ENCODE data around the gene GLRX2.

GLRX2 gene

DNA sequence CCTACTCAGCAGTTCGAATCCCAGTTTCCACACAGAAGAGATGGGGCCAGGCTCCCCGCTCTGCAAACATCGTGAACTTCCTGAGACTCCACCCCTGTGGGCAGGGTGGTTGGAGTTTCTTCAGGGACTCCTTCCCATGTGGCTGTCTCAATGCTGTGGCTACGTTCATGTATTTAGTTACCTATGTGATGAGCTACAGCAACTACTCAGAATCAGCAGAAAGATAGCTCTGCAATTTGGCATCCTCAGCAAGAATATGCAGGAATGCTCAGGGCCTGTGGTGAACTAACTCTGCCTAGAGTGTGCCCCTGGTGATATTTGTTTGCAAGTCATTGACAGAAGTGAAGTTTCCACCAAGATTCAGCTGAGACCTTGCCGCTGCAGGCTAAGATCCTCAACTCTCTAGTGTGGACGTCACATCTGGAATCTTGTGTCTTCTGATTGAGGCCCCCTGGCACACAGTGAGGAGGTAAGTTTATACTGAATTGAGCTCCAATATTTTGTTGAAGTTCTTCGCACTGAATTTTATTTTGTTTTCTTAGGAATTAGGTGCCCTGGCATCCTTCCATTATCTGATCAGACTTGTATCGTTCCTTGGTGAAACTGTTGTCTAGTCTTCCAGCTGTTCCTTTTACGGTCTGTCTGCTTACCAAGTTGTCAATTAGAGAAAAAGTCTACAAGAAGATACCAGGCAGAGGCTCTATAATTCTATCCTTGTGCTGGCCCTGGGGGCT is 8.2 kb upstream of the GLRX2 start:
- no peak for DNase-seq (ENCODE audit: low spot score)

DNA sequence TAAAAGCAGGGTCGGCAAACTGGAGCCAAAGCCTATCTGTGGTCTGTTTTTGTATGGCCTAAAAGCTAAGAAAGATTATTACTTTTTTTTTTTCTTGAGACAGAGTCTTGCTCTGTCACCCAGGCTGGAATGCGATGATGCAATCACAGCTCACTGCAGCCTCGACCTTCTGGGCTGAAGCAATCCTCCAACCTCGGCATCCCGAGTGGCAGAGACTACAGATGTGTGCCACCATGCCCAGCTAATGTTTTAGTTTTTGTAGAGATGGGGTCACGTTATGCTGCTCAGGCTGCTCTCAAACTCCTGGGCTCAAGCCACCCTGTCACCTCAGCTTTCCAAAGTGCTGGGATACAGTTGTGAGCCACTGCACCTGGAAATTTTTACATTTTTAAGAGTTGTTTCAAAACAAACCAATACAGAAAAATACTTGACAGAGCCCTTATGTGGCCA is 6.5 kb upstream of the GLRX2 start:
- peak; percentile 14 for DNase-seq (ENCODE audit: low spot score)

DNA sequence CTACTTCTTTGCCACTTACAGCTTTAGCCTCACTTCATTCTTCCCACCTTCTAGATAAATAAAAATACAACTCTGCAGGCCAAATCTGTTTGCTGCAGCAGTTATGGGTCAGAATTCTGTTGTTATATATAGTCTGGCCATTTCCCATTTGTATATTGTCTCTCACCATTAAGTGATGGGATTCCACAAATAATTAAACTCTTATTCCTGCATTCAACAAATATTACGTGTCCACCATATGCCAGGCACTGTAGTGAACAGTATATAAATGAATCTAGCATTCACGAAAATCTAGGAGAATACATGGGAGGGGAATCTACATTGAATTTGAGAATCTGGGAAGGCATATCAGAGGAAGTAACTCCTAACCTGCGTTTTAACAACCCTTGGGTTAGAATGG is 5.7 kb upstream of the GLRX2 start:
- DNase-seq (ENCODE audit: low spot score): no peak

DNA sequence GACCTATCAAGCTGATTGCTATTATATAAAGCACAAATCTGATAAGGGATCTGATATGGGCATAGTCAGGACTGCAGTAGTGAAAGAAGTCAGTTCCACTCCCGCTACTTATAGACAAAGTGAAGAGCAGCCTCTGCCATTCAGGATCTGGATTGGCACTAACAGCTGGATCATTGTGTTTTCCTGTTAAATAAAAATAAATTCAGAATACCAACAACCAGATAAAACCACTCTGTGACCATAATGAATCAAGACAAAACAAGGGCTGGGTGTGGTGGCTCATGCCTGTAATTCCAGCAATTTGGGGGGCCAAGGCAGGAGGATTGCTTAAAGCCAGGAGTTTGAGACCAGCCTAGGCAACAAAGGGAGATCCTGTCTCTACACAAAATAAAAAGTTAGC is 5.0 kb upstream of the GLRX2 start:
- no peak for DNase-seq (ENCODE audit: low spot score)

DNA sequence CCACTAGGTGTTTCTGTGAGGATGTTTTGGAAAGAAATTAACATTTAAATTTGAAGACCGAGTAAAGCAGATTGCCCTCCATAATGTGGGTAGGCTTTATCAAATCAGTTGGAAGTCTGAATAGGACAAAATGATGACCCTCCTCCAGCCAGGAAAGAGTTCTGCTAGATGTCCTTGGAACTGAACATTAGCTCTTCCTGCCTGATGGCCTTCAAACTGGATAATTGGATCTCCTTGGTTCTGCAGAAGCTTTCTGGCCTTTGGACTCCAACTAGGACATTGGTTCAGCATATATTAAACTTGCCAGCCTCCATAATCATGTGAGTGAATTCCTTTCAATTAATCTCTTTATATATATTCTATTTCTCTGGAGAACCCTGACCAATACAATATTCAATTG is 4.4 kb upstream of the GLRX2 start:
- DNase-seq (ENCODE audit: low spot score): no peak

DNA sequence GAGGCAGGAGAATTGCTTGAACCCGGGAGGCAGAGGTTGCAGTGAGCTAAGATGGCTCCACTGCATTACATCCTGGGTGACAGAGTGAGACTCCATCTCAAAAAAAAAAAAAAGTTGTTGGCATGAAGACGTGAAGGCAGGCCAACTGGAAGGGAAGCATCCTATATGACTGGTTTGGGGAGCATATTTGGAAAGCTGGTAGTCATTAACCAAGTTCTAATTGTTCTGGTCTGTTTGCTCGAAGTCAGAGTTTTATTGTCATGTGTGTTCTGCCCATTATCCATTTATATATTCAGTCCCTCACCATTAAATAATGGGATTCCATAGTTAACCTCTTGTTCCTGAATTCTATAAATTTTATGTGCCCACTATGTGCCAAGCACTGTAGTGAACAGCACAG is 3.3 kb upstream of the GLRX2 start:
- no peak for DNase-seq (ENCODE audit: low spot score)

DNA sequence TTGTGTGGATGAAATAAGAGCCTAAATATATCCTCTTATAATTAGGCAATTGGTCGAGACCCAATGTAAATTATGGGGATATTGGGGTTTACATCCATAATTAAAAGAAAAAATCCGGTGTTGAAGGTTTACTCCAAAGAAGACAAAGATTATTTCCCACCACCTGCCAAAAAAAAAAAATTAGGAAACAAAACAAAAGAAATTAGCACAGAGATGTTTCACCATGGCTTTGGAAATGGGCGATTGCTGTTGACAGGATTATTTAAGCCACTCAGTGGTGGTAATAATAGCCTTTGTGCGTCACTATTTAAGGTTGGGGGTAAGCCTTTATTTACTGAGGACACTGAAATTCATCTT is 585 bp upstream of the GLRX2 start:
- DNase-seq (ENCODE audit: low spot score): no peak

DNA sequence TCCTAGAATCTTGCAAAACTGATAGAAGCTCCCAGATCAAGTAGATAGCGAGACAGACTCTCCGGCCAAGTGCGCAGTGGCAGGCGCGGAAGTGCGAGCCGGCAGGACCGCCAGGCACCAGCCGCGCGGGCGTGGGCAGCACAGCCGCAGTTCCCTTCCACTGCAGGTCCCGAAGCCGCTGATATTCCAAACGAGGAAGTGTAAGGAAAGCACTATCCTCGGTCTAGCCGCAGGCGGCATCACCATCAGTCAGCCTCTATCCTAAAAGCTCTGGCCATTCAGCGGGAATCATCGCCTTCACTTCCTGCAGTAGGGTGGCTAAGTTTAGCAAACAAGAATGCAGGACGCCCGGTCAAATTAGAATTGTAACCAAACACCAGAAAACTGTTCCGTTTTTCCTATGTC is 710 bp downstream of the GLRX2 start:
- DNase-seq (ENCODE audit: low spot score): peak; percentile 67

DNA sequence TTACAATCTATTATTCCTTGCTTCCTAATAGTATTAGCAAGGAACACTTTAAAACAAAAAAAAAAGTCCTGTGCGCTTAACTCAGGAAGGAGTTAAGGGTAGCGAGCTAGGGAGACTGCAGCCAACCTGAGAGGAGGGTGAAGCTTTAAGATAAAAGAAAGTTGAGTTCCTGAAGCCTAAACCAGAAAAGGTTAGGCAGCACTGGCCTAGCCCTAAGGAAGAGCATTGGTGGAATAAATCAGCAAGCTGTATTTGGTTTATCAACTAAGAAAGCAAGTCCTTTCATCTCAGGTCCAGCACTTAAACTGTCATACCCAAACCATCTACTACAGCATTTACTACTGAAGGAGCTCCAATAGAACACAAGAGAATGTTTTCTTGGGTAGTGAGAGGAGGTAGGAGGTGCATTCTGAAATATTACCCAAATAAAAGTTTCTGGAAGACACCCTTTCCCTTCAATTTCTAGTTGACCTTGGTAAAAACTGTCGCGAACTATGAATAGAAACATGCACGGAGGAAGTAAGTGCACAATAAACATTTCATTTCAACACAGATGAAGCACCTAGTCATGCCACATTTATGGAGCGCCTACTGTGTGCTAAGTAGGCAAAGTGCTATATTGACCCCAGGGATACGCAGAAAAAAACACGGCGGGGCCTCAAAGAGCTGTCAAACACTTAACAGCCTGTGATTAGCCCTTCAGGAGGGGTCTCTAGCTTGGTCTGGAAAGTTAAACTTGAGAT is 1.3 kb downstream of the GLRX2 start:
- DNase-seq (ENCODE audit: low spot score): peak; percentile 7

DNA sequence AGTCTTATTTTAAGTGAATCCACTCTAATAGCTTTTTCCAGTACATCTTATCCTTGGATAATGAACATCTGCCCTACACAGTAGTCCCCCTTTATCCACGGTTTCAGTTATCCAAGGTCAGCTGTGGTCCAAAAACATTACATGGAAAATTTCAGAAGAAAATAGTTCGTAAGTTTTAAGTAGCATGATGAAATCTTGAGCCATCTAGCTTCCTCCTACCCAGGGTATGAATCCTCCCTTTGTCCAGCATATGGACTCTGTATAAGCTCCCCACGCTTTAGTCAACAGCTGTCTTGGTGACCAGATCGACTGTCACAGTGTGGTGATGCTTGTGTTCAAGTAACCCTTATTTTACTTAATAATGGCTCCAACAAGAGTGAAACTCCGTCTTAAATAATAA is 2.6 kb downstream of the GLRX2 start:
- DNase-seq (ENCODE audit: low spot score): no peak

DNA sequence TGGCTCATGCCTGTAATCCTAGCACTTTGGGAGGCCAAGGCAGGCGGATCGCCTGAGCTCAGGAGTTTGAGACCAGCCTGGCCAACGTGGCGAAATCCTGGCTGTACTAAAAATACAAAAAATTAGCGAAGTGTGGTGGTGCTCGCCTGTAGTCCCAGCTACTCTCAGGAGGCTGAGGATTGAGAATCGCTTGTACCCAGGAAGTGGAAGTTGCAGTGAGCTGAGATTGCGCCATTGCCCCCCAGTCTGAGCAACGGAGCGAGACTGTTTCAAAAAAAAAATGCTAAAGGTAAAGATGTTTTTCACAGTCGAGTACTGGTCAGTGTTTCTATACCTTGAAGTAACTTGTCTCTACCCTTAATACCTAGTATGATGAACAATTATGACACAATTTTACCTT is 11.1 kb downstream of the GLRX2 start:
- DNase-seq (ENCODE audit: low spot score): no peak

DNA sequence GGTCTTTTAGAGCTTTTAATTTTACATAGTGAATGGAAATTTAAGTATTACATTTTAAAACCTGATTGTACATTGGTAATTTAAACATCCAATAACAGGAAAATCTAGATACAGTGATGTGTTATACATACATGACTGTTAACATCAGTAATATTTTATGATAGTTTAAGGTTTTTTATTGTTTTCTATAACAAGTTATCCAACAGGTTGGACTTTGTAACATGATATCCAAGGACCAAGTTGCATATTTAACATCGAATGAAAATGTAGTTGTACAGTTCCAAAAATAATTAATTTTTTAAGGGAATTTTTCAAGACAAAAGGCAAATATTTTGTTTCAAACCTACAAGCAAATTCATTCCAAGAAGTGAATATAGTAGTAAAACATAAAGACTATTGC is 14.3 kb downstream of the GLRX2 start:
- no peak for DNase-seq (ENCODE audit: low spot score)

DNA sequence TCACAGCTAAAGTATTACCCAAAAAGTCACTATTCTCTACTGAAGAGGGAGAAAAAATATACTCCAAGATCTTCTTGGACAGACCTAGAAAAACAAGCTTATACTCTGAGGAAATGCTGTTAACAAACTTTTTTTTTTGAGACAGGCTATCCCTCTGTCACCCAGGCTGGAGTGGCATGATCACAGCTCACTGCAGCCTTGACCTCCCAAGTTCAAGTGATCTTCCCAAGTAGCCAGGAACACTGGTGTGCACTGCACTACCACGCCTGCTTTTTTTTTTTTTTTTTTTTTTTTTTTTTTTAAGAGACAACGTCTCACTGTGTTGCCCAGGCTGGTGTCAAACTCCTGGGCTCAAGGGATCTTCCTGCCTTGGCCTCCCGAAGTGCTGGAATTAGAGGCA is 17.3 kb downstream of the GLRX2 start:
- no peak for DNase-seq (ENCODE audit: low spot score)

DNA sequence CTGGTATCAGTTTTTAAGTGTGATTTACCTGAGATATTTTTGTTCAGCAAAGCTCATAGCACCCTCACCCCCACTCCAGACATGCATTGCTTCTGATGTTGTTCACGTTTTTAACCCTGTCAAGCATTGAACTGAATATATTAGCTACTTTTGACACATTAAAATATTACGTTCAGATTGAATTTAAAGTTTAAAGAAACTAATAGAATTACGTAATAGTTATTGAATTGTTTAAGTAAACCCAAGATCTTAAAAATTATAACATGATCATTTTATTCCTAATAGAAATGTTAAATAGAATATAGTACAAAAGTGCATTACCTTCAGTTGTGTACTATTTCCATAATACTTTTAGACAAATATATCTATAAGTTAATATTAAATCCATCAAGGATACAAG is 18.9 kb downstream of the GLRX2 start:
- no peak for DNase-seq (ENCODE audit: low spot score)

DNA sequence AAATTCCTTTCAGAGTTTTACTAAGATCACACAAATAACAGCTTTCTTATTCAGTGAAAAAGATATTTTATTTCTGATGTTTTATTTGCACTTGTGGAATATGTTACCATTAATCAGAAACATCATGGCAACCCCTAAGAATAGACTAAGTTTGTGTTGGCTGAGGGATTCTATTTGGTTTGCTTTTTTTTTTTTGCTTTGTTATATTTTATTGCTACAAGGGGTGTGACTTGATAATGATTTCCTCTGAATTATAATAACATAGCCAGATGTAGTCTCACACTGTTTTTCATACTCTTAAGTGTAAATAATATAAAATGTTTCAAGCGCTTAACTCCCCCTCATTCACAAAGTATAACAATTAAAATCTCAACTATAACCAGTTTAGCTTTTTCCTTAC is 20.0 kb downstream of the GLRX2 start:
- no peak for DNase-seq (ENCODE audit: low spot score)

DNA sequence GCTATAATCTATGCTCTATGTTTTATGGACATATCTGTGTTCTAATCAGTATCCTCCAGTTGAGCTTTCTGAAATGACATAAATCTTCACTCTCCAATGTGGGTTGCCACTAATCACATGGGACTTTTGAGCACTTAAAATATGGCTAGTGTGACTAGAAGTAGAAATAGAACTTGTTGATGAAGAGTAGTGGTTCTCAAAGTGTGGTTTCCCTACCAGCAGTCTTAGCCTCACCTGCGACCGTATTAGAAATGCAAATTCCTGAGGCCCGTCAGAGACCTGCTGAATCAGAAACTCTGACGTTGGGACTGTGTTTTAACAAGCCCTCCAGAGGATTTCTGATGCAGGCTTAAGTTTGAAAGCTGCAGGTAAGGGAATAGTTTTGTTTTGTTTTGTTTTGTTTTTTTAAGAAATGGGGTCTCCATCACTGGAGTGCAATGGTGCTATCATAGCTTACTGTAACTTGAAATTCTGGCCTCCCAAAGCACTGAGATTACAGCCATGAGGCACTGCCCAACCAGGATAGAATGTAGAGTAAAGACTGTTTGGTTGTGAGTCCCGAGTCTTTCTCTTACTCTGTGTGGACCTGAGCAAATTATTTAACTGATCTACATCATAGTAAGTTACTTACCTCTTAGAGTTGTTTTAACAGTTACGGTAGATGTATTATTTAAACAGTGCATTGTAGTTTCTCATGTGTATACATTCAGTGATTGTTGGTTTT is 21.7 kb downstream of the GLRX2 start:
- DNase-seq (ENCODE audit: low spot score): no peak

DNA sequence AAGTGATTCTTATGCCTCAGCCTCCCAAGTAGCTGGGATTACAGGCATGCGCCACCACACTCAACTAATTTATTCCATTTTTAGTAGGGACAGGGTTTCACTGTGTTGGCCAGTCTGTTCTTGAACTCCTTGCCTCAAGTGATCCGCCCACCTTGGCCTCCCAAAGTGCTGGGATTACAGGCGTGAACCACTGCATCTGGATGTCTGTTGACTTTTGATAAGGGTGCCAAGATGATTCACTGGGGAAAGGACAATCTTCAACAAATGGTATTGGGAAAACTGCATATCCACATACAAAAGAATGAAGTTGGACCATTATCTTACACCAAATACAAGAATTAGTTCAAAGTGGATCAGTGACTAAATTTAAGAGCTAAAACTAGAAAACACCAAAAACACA is 26.0 kb downstream of the GLRX2 start:
- DNase-seq (ENCODE audit: low spot score): no peak

DNA sequence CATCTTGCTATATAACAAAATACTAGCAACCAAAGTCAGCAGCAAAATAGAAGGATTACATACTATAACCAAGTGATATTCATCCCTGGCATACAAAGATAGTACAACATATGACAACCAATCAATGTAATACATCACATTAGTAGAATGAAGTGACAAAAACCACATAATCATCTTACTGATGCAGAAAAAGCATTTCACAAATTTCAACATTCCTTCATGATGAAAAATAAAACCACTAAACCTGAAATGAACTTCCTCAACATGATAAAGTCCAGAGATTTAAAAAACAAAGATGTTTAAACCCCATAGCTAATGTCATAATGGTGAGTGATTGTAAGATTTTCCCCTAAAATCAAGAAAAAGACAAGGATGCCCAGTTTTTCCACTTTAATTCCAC is 27.2 kb downstream of the GLRX2 start:
- no peak for DNase-seq (ENCODE audit: low spot score)

DNA sequence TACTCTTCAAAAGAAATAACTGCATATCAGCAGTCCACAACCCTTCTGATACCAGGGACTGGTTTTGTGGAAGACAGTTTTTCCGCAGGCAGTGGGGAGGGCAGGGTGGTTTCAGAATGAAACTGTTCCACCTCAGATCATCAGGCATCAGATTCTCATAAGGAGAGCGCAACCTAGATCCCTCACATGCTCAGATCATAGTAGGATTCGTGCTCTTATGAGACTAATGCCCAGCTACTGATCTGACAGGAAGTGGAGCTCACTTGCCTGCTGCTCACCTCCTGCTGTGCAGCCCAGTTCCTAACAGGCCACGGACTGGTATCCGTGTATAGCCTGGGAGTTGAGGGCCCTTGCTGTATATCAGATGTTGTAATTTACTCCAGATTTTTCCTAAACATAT is 34.3 kb downstream of the GLRX2 start:
- DNase-seq (ENCODE audit: low spot score): no peak

DNA sequence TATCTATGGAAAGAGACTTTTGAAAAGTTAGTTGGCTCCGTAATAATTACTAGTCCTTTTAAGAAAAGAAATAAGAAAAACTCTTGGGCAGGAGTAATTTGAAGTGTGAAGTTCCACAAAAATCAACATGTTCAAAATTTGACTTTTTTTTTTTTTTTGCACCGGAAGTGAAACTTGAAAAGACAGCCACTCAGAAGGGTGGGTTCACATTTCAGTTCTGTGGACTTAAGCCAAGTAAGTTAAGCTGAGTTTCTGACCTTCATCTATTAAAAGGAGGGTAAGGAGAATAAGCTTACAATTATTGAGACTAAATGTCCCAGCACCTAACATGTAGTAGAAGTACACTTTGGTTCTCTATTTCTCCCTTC is 34.8 kb downstream of the GLRX2 start:
- no peak for DNase-seq (ENCODE audit: low spot score)

DNA sequence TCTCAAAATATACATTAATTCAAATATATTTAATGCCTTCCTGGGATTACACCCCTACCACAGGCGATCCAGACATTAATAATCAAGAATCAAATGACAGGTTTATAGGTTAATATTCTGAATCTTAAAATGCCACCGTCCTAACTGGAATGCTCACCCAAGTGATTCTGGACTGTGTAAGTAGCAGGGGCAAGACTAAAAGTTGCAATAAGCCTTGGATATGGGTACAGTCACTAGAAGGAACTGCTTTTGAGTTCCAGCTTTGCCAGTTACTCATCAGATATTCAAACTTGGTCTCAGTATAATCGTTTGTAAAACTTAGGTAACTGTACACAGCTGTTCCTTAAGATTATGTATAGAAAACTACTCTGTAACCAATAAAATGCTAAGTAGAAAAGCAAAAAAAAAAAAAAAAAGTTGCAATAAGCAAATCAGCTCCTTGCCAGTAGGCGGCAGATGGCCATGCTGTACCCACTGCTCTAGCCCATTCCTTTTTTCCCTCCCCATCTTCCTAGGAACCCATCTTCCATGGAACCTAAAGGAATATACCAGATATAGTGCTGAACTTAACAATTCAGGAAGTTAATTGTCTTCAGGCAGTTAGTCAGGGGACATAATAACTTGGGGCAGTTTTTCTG is 35.3 kb downstream of the GLRX2 start:
- DNase-seq (ENCODE audit: low spot score): peak; percentile 14

DNA sequence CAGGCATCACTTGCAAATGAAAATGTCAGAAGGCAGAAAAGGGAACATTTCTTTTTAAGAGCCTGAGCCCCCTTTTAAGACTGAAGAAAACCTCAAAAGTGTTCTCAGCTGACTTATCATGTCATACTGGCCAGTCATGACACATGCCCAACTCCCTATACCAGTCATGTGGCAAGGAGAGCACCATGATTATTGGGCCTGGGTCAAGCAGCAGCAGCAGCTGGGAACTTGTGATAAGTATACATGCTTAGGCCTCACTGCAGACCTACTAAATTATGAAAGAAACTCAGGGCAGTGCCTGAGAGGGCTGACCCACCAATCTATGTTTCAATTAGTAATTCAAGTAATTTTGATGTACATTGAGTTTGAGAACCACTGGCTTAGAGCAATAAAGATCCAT is 37.2 kb downstream of the GLRX2 start:
- no peak for DNase-seq (ENCODE audit: low spot score)

DNA sequence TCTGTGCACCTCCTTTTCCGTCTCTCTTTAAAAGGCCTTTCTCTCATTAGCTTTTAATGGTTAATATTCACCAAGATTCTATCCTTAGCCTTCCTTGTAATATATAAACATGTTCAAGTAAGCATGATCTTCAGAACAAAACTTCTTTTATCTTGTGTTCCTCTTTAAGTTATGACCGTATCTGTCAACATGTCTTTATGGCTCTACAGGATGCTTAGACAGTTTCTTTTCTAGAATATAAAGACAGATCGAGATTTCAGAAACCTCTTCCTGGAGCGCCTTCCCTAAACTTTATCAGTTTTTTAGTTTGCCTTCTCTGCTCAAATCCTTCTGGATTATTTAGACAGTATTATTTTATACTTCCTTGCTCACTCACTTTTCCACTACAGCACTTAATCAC is 38.6 kb downstream of the GLRX2 start:
- no peak for DNase-seq (ENCODE audit: low spot score)
